GM12891 (cell line): ENCODE measurements around the gene PTPRD.
"Not testable (repeated sequence)": the region's sequence is repeated elsewhere in the genome, so short reads cannot be mapped to it uniquely, and the experiment has no call there.

Source experiments
- DNase-seq: peaks from one replicate; pipeline ENCODE4 v3.0.0; 2011; ENCODE audit warnings: low spot score; ENCODE audit not compliant: insufficient read length
- FAIRE-seq: peaks from 2 replicates; lab custom pipeline; 2011; peaks lifted over from hg19 to GRCh38; lab: Jason Lieb, UNC
- PAX5 ChIP-seq: IDR thresholded peaks from 2 replicates; pipeline ENCODE4 v1.6.1; 2011; ENCODE audit warnings: low read length, moderate library complexity, mild to moderate bottlenecking; ENCODE audit not compliant: insufficient read depth, severe bottlenecking
- POLR2A ChIP-seq: IDR thresholded peaks from 2 replicates; pipeline ENCODE4 v1.6.1; 2011; ENCODE audit warnings: low read depth, low read length, control low read depth
- POLR2AphosphoS5 ChIP-seq: IDR thresholded peaks from 2 replicates; pipeline ENCODE4 v1.6.1; 2011; ENCODE audit warnings: low read depth, low read length, control low read depth
- POU2F2 ChIP-seq: IDR thresholded peaks from 2 replicates; pipeline ENCODE4 v1.6.1; 2011; ENCODE audit warnings: low read depth, mild to moderate bottlenecking, control low read depth, low read length, moderate library complexity
- SPI1 ChIP-seq: IDR thresholded peaks from 2 replicates; pipeline ENCODE4 v1.6.1; 2011; ENCODE audit warnings: low read depth, low read length, control low read depth
- TAF1 ChIP-seq: IDR thresholded peaks from 2 replicates; pipeline ENCODE4 v1.6.1; 2011; ENCODE audit warnings: low read depth, low read length, control low read depth

The PTPRD gene

GRCh38 chr9:9352877-9353481, 1259.8 kb downstream of the PTPRD start:
- FAIRE-seq, result no peak
- no peak for DNase-seq
- TF ChIP-seq TAF1 (no peak), POLR2A (no peak), PAX5 (no peak), POLR2AphosphoS5 (no peak), SPI1 (no peak), POU2F2 (no peak)

GRCh38 chr9:9341203-9341602, 1271.6 kb downstream of the PTPRD start:
- DNase-seq (no peak), FAIRE-seq (no peak)
- no peak for TF ChIP-seq POLR2A
- no peak for TF ChIP-seq TAF1
- no peak for TF ChIP-seq POU2F2
- TF ChIP-seq SPI1, result no peak
- no peak for TF ChIP-seq POLR2AphosphoS5
- no peak for TF ChIP-seq PAX5

GRCh38 chr9:9337129-9337528, 1275.7 kb downstream of the PTPRD start:
- TF ChIP-seq POLR2AphosphoS5 (no peak), POU2F2 (no peak), TAF1 (no peak), SPI1 (no peak), PAX5 (no peak), POLR2A (no peak)
- DNase-seq, result no peak
- no peak for FAIRE-seq

GRCh38 chr9:9326749-9327148, 1286.1 kb downstream of the PTPRD start:
- TF ChIP-seq POLR2AphosphoS5, result no peak
- no peak for TF ChIP-seq POU2F2
- TF ChIP-seq TAF1, result no peak
- no peak for TF ChIP-seq POLR2A
- no peak for TF ChIP-seq SPI1
- TF ChIP-seq PAX5, result no peak
- no peak for FAIRE-seq
- no peak for DNase-seq

GRCh38 chr9:9319007-9319406, 1293.8 kb downstream of the PTPRD start:
- FAIRE-seq, result no peak
- no peak for TF ChIP-seq POLR2A
- TF ChIP-seq POU2F2, result no peak
- TF ChIP-seq TAF1, result no peak
- no peak for TF ChIP-seq SPI1
- no peak for TF ChIP-seq PAX5
- no peak for TF ChIP-seq POLR2AphosphoS5
- no peak for DNase-seq

- not testable (repeated sequence) for DNase-seq, FAIRE-seq
These were observed 1302.1 kb downstream of the PTPRD start for GRCh38 chr9:9310743-9311142.

GRCh38 chr9:9305600-9305999, 1307.2 kb downstream of the PTPRD start:
- TF ChIP-seq POLR2A (no peak), SPI1 (no peak), PAX5 (no peak), POLR2AphosphoS5 (no peak), TAF1 (no peak), POU2F2 (no peak)
- DNase-seq (no peak), FAIRE-seq (no peak)

GRCh38 chr9:9299134-9299533, 1313.7 kb downstream of the PTPRD start:
- TF ChIP-seq TAF1, result no peak
- no peak for TF ChIP-seq POU2F2
- TF ChIP-seq POLR2AphosphoS5, result no peak
- no peak for TF ChIP-seq SPI1
- no peak for DNase-seq
- no peak for FAIRE-seq

- no peak for TF ChIP-seq POU2F2
- TF ChIP-seq SPI1, result no peak
- no peak for TF ChIP-seq PAX5
- FAIRE-seq, result no peak
- DNase-seq, result no peak
These were observed 1326.8 kb downstream of the PTPRD start for GRCh38 chr9:9286001-9286400.

- TF ChIP-seq TAF1, result no peak
- no peak for TF ChIP-seq PAX5
- no peak for TF ChIP-seq POLR2A
- TF ChIP-seq POLR2AphosphoS5, result no peak
- TF ChIP-seq SPI1, result no peak
- TF ChIP-seq POU2F2, result no peak
- DNase-seq (no peak), FAIRE-seq (no peak)
These were observed 1328.6 kb downstream of the PTPRD start for GRCh38 chr9:9284201-9284600.

GRCh38 chr9:9283159-9283986, 1329.4 kb downstream of the PTPRD start:
- FAIRE-seq, result no peak
- DNase-seq, result no peak
- TF ChIP-seq POLR2A, result no peak
- TF ChIP-seq PAX5, result no peak
- TF ChIP-seq SPI1, result no peak
- no peak for TF ChIP-seq TAF1
- TF ChIP-seq POLR2AphosphoS5, result no peak
- no peak for TF ChIP-seq POU2F2
